Muscle of arm (tissue), 14 donors: Measurements from ENCODE around the gene KCNK15. TPM values are rescaled to one million over a fixed set of nuclear protein-coding genes. Genes with fewer than 3 reads are reported as not detected.
A peak's percentile ranks its signal among the peaks of the same experiment; 100 is the strongest.
"Not testable (repeated sequence)": the region's sequence is repeated elsewhere in the genome, so short reads cannot be mapped to it uniquely, and the experiment has no call there.

Experiments used
- DNase-seq: peaks from one replicate; pipeline ENCODE4 v3.0.0-alpha.2; 2013
- long read RNA-seq, 11 donors: transcript quantifications; one replicate each; lab custom pipeline, GENCODE V29; 2026
- polyA plus RNA-seq, 12 donors: library from polyadenylated mRNA; unstranded; fragments of 120-200 nt; gene quantifications; one replicate each; pipeline ENCODE4 v1.2.1, GENCODE V29; 2013; ENCODE audit not compliant: insufficient read length in 12 of 12

Gene KCNK15
- under 1 TPM in 8 of 12 donors, not detected in 4; 0.07 to 0.32 (median 0.14) TPM for polyA plus RNA-seq
- long read RNA-seq, donor 1 = 0 reads
- long read RNA-seq, donor 2 = 0 reads
- long read RNA-seq, donor 3, partial matches to known transcripts = 0 of 1 reads
- long read RNA-seq, donor 3, other reads (novel, unspliced or antisense) = 0 of 1 reads
- long read RNA-seq, donor 4 = 0 reads
- long read RNA-seq, donor 5, partial matches to known transcripts = 5 of 5 reads
- long read RNA-seq, donor 5, other reads (novel, unspliced or antisense) = 0 of 5 reads
- long read RNA-seq, donor 6 = 0 reads
- long read RNA-seq, donor 7 = 0 reads
- long read RNA-seq, donor 8 = 0 reads
- long read RNA-seq, donor 9 = 0 reads
- long read RNA-seq, donor 10 = 0 reads
- long read RNA-seq, donor 11 = 0 reads

- peak; percentile 23 for DNase-seq
These were observed at the start of gene KCNK15 for GRCh38 chr20:44745598-44746366. Gene KCNK15, plus strand, starts transcription at chr20:44745865. Its CDS starts 46 bp downstream, at chr20:44745911.

- DNase-seq = no peak
These were observed 49.4 kb upstream of the KCNK15 start for GRCh38 chr20:44696315-44696714.

- DNase-seq = not testable (repeated sequence)
These were observed 48.6 kb upstream of the KCNK15 start for GRCh38 chr20:44697041-44697440.

GRCh38 chr20:44698351-44698750 is 47.3 kb upstream of the KCNK15 start:
- DNase-seq = no peak

- DNase-seq = no peak
These were observed 45.4 kb upstream of the KCNK15 start for GRCh38 chr20:44700306-44700705.

GRCh38 chr20:44701118-44701857 is 44.4 kb upstream of the KCNK15 start:
- no peak for DNase-seq

GRCh38 chr20:44701858-44702256 is 43.8 kb upstream of the KCNK15 start:
- DNase-seq = no peak

- peak; percentile 81 for DNase-seq
These were observed 42.9 kb upstream of the KCNK15 start for GRCh38 chr20:44702776-44703175.

- DNase-seq = no peak
These were observed 42.3 kb upstream of the KCNK15 start for GRCh38 chr20:44703183-44703925.

GRCh38 chr20:44703956-44704488 is 41.6 kb upstream of the KCNK15 start:
- DNase-seq = no peak

GRCh38 chr20:44704551-44704971 is 41.1 kb upstream of the KCNK15 start:
- no peak for DNase-seq

GRCh38 chr20:44705364-44706094 is 40.1 kb upstream of the KCNK15 start:
- no peak for DNase-seq

- DNase-seq = peak; percentile 64
These were observed 39.2 kb upstream of the KCNK15 start for GRCh38 chr20:44706301-44707017.

GRCh38 chr20:44707018-44707579 is 38.6 kb upstream of the KCNK15 start:
- DNase-seq = no peak

- no peak for DNase-seq
These were observed 36.3 kb upstream of the KCNK15 start for GRCh38 chr20:44709380-44709779.

- DNase-seq = no peak
These were observed 35.9 kb upstream of the KCNK15 start for GRCh38 chr20:44709797-44710196.

- DNase-seq = no peak
These were observed 34.4 kb upstream of the KCNK15 start for GRCh38 chr20:44711237-44711636.

GRCh38 chr20:44714102-44714700 is 31.5 kb upstream of the KCNK15 start:
- DNase-seq = no peak
